NCI-H2081 treated with DMSO at 0.1 percent for 48 hours (cell line): ENCODE measurements around the gene MT1B.
"Not testable (repeated sequence)": the region's sequence is repeated elsewhere in the genome, so short reads cannot be mapped to it uniquely, and the experiment has no call there.

Source experiments
- DNase-seq: peaks from one replicate; lab custom pipeline; 2025; lab: John Stamatoyannopoulos, UW

Gene MT1B

GRCh38 chr16:56637814-56638750 lies 13.6 kb upstream of the MT1B start, which contains the start of gene MT1A:
Gene MT1A (plus strand): TSS chr16:56638666. CDS start chr16:56638739, 73 bp downstream.
- no peak for DNase-seq

GRCh38 chr16:56639045-56639444 lies 12.6 kb upstream of the MT1B start:
- no peak for DNase-seq

DNA sequence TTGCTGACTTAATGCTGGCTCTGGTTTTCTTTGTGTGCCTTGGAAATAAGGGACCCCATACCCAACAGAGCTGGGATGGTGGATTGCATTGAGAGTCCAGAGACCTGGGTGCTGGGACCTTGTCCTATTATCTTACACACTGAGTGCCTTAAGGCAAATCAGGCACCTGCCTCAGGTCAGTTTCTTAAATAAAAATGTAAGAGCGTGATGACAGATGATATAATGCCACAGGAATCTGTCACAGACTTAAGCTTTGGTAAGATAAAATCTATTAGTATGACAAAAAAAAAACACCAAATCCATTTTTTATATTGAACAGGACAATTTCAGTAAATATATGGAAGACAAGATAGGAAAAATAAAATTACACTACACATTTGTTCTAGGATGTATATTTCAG lies 11.6 kb upstream of the MT1B start:
- no peak for DNase-seq

DNA sequence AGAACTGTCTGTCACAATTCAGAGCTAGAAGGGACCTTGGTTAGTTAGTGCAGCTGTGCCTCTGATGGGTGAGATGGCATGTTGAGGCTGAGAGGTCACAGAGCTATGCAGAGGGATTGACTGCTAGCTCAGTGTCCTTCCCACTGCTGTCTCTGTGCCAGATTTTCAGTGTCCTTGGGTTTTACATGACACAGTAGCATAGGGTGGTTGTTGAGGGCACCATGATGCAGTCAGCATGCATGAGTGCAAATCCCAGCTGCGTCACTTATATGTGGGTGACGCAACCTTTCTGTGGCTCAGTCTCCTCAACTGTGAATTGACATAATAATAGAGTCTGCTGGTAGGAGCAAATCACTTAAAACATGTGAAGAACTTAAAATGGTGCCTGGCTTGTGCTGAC lies 10.5 kb upstream of the MT1B start:
- no peak for DNase-seq

DNA sequence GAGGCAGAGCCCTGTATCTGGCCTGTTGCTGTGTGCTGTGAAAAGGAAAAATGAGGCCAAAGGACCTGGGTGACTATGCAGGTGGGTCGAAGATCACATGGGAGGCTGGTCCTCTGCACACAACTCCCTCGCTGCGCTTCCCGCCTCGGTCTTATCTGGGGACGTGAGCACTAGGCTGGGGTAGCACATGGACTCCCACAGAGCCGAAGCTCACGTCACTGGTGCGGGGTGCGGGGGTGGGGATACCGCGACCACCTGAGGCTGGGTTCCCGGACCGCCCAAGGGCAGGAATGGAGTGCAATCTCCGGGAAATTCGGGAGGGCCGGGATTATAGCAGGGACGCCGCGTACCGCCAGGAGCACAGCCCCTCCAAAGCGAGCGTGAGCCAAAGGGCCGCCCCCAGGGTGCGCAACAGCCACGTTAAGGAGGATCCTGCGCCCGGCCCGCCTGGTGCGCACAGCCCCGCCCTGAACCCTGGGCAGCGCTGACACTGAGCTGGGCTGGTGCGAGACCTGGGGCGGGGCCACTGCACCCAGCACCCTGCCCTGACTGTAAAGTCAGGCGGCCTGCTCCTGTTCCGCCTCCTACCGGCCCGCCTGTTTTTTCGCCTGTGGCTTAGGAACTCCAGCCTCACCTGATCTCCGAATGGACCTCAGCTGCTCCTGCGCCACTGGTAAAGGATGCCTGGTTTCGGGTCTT lies 8.5 kb upstream of the MT1B start:
- no peak for DNase-seq

- no peak for DNase-seq
These were observed 7.9 kb upstream of the MT1B start for GRCh38 chr16:56643833-56644232.

- no peak for DNase-seq
These were observed 6.4 kb upstream of the MT1B start for GRCh38 chr16:56645311-56645710.

DNA sequence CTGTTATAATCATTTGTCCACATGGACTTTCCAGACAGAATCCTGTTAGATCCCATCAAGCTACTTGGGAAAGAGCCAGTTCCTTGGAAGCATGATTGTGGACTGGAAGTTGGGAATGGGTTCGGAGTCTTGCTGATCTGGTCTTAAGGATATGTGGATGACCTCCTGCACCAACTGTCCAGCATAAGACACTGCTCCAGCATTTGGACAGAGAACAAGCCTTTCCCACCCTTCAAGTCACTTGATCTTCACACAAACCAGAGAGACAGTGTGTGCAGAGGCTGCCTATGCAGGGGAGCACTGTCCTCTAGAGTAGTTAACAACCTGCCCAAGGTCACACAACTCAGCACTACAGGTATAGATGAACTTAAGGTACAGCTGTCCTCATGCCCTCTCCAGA lies 5.8 kb upstream of the MT1B start:
- DNase-seq: no peak

- no peak for DNase-seq
These were observed 3.9 kb upstream of the MT1B start for GRCh38 chr16:56647641-56648431.

DNA sequence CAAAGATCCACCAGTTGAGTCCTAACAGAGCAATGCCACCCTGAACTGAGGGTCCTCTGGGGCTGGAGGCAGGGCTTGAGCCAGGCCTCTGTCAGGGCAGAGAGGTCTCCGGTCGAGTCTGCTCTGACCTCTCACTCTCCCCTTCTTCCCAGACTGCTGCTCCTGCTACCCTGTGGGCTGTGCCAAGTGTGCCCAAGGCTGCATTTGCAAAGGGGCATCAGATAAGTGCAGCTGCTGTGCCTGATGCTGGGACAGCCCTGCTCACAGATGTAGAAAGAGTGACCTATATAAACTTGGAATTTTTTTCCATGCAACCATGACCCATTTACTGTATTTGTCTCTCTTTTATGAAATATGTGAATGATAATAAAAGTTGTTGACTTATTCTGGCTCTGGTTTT lies 2.4 kb upstream of the MT1B start:
- DNase-seq: no peak

DNA sequence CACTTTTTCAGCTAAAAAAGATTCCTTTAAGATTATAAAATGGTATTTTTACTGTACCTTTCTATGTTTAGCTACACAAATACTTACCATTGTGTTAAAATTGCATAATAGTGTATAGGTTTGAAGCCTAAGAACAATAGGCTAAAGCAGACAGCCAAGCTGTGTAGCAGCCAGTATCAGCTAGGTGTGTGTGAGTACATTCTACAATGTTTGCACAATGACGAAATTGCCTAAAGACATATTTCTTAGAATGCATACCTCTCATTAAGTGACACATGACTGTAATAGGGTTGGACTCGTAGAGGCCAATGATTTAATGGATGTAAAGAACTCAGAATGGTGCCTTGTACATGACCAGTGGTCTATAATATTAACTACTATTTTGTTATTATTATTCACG lies 1.9 kb upstream of the MT1B start:
- DNase-seq: no peak

DNA sequence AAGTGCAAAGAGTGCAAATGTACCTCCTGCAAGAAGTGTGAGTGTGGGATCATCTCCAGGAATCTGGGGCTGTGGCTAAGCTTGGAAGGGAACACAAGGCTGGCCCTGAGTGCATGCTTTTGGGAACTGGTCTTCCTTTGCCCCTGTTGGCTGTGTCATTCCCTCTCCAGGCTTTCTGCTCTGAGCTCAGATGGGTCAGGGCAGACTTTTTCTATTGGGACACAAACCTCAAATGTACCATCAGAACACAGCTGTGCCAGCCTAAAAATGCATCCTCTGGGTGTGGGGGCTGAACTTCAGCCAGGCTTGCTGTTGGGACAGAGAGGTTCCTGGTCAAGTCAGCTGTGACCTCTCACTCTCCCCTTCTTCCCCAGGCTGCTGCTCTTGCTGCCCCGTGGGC lies 914 bp downstream of the MT1B start:
- DNase-seq: no peak

- no peak for DNase-seq
These were observed 1.5 kb downstream of the MT1B start for GRCh38 chr16:56653218-56653617.

DNA sequence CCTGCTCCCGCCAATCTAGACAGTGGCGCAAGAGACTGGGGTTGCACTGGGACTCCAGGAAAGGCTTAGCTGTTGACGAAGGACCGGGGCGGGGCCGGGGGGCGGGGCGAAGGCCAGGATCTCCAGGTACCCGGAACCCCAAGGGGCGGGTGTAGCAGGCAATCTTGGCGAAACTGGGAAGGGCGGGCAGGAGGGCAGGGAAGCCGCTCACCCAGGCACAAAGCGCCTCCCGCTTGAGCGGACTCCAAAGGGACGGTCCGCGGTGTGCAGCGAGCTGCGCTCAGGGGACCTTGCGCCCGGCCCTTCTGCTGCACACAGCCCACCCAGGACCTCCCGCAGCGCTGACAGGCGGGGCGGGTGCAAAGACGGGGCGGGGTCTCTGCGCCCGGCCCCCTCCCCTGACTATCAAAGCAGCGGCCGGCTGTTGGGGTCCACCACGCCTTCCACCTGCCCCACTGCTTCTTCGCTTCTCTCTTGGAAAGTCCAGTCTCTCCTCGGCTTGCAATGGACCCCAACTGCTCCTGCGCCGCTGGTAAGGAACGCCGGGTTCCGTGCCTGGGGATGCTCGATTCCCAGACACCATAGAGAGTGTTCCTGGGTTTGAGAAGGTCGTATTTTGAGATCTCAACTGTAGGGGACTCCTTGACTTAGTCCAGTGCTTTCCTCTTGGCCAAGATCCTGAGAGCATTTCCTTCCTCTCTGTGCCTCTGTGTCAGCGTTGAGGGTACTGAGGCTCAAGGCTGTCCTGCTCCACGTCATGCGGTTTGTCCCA lies 6.1 kb downstream of the MT1B start, which contains the start of gene MT1F:
MT1F (plus strand) TSS at position 405 of the 772 bp plus-strand sequence; CDS start at position 505, 100 bp downstream.
- DNase-seq: no peak

DNA sequence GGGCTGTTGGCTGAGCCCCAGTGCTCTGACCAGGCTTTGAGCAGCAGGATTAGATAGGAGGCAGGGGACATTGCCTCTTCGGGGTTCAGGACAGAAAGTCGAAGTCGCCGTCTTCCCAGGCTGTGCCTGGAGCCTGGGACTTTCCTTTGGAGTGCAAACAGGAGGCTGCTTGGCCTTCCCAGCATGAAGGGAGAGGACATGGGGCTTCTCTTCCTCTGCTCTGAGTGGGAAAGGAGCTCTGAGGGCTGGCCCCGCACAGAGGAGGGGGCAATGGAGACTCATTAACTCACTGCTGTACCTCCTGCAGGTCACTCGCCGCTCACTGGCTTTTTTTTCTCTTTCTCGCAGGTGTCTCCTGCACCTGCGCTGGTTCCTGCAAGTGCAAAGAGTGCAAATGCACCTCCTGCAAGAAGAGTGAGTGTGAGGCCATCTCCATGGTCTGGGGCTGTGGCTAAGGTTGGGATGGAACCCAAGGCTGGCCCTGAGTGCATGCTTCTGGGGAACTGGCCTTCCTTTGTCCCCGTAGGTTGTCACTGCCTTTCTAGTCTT lies 6.7 kb downstream of the MT1B start:
- no peak for DNase-seq

DNA sequence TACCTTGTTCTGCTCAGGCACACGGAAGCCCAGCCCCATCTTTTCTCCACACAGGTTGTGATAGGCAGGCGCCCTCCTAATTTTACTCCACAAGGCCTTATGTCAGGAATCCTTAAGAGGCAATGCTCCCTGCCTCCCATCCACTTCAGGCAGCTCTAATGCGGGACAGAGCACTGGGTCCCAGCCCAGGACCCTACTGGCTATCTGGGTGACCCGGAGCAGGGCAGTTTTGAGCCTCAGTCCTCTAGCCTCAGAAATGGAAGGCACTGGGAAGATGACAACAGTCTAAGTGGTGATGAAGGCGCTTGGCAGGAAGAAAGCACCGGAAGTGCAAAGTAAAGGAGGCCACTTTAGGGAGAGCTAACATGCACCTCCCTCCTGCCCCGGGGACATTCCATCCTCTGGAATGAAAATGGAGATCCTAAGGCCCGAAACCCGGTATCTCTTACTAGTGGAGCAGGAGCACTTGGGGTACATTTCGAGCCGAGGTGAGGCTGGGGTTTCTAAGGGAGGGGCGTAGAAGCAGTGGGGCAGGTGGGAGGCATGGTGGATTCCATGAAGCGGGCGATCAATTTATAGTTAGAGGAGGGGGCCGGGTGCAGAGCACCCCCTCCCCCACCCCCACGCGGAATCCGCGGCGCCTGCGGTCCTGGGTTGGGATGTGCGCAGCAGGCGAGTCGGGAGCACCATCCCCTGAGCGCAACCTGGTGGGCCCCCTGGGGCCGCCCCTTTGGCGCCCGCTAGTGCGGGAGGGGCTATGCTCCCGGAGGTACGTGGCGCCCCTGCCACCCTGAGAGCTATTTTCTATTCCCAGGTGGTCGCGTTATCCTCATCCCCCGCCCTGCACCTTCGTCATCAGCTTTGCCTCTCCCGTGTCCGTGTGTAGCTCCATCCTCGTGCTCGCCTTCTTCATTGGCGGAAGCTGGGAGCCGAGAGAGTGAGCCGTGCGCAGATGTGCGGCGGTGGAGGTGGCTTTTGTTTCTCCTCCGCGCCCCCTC lies 11.0 kb downstream of the MT1B start:
- DNase-seq: no peak

DNA sequence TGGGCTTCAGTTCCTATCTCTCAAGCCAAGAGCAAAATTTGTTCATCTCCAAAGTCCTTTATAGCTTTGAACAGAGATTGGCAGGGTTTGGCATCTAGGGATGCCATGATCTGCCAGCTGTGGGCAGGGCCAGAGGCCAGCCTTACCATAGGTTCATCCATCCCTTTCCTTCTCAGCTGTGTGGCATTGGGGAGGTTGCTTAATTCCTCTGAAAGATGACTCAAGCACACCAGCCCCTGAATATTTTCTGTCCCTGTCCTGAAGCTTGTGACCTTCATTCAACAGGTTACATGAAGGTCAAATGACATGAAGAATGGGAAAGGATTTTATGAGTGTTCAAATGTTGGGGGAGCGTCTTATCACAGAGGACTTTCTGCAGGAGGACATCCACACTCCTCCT lies 12.8 kb downstream of the MT1B start:
- DNase-seq: no peak

DNA sequence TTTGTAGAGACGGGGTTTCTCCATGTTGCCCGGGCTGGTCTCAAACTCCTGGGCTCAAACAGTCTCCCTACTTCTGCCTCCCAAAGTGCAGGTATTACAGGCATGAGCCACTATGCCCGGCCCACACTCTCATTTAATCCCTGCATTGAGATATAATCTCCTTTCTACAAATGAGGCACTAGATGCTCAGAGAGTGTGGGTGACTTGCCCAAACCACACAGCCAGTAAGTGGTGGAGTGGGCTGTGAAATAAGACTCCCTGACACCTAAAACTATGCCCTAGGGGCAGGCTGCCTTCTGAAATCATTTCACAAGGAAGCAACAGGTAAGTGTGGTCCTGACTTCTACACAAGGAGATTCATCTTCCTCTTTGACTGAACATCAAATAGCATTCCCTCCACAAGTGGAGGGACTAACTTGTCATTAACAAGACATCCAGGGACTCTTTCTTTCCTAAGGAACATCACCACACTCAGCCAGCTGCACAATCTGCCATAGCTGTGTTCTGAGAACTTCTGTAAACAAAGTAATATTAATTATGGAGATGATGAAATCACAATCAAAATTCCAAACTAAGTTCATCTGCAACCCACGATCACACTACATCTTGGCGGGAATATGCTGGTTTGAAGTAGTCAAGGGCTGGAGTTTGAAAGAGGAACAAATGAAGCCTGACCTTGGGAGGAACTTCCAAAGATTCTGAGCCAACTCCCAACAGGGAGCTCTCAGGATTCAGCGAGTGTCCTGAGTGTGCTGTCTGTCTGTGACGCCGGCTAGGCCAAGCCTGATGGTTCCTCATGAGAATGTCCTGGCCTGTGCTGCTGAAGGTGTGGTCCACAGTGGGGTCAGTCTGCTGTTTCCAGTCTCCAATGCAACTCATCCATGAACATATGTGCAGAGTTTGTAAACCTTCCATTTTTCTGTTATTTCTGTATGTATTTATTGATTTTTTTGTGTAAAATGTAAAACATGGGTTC lies 13.9 kb downstream of the MT1B start:
- DNase-seq: not testable (repeated sequence)
